Stimulated activated effector memory CD8-positive, alpha-beta T cell treated with anti-CD3 and anti-CD28 coated beads, Interleukin-12 subunit alpha, Interleukin-12 subunit beta, amount 100 ng/mL, for 72 hours (primary cell): ENCODE results near the gene CNOT3.
"Not testable (repeated sequence)": the region's sequence is repeated elsewhere in the genome, so short reads cannot be mapped to it uniquely, and the experiment has no call there.

Experiments
- ATAC-seq: fragments of 150-1000 bp; cut with Tn5 transposase; 2 replicates; pipeline ENCODE4 v1.10.0; 2021
- DNase-seq, 2 donors: peaks; one replicate each; pipeline ENCODE4 v3.0.0; 2021 to 2022; ENCODE audit warnings: low spot score in 2 of 2
- H3K27ac Mint-ChIP-seq: one replicate; pipeline ENCODE4 v1.8.0; 2022; ENCODE audit warnings: mild to moderate bottlenecking, mixed read lengths
- H3K36me3 Mint-ChIP-seq: one replicate; pipeline ENCODE4 v1.8.0; 2022; ENCODE audit warnings: mild to moderate bottlenecking, mixed read lengths
- H3K4me1 Mint-ChIP-seq: one replicate; pipeline ENCODE4 v1.8.0; 2022; ENCODE audit warnings: mixed read lengths
- H3K4me3 Mint-ChIP-seq: one replicate; pipeline ENCODE4 v1.8.0; 2022; ENCODE audit warnings: mild to moderate bottlenecking, mixed read lengths
- H3K9me3 Mint-ChIP-seq: one replicate; pipeline ENCODE4 v1.8.0; 2022; ENCODE audit warnings: mixed read lengths

CNOT3 gene

GRCh38 chr19:54137699-54138488 lies at the start of gene CNOT3:
Gene CNOT3, plus strand, starts transcription at chr19:54137762. Its CDS starts 5,217 bp downstream, at chr19:54142979.
- ATAC-seq = no peak
- DNase-seq = peak in 1 of 2 donors; percentile 23
- no peaks in the 10 kb centered on the region for H3K9me3 Mint-ChIP-seq
- peak within 1 kb of the TSS; percentile 98 for H3K4me3 Mint-ChIP-seq
- peaks cover 42% of the 10 kb centered on the region for H3K36me3 Mint-ChIP-seq
- peak within 1 kb of the TSS; percentile 99 for H3K27ac Mint-ChIP-seq
- peaks cover 52% of the 10 kb centered on the region for H3K4me1 Mint-ChIP-seq

- H3K9me3 Mint-ChIP-seq = no peaks in the 10 kb centered on the region
- ATAC-seq (no peak), DNase-seq (no peak)
- H3K4me3 Mint-ChIP-seq = peak overlapping the region; percentile 76
- H3K4me1 Mint-ChIP-seq = peaks cover 13% of the 10 kb centered on the region
- H3K36me3 Mint-ChIP-seq = peaks cover 8% of the 10 kb centered on the region
- no peak overlapping the region for H3K27ac Mint-ChIP-seq
Observed at GRCh38 chr19:54094426-54095000, 43.0 kb upstream of the CNOT3 start.

GRCh38 chr19:54095136-54095858 lies 42.3 kb upstream of the CNOT3 start:
- H3K4me1 Mint-ChIP-seq = peaks cover 13% of the 10 kb centered on the region
- no peak overlapping the region for H3K27ac Mint-ChIP-seq
- H3K36me3 Mint-ChIP-seq = peaks cover 8% of the 10 kb centered on the region
- DNase-seq (no peak), ATAC-seq (no peak)
- H3K9me3 Mint-ChIP-seq = no peaks in the 10 kb centered on the region
- H3K4me3 Mint-ChIP-seq = peak overlapping the region; percentile 76

GRCh38 chr19:54095859-54096616 lies 41.5 kb upstream of the CNOT3 start:
- Mint-ChIP-seq H3K4me3 (peak overlapping the region; percentile 76), H3K36me3 (peaks cover 10% of the 10 kb centered on the region), H3K4me1 (peaks cover 16% of the 10 kb centered on the region), H3K27ac (peak overlapping the region; percentile 84)
- not testable (repeated sequence) for H3K9me3 Mint-ChIP-seq
- peak; percentile 88 for ATAC-seq
- peak; percentile 36 to 66 for DNase-seq

GRCh38 chr19:54096617-54097106 lies 40.9 kb upstream of the CNOT3 start:
- Mint-ChIP-seq H3K4me1 (peaks cover 21% of the 10 kb centered on the region), H3K27ac (peak overlapping the region; percentile 84), H3K9me3 (no peaks in the 10 kb centered on the region), H3K4me3 (peak overlapping the region; percentile 76), H3K36me3 (peaks cover 14% of the 10 kb centered on the region)
- ATAC-seq (peak; percentile 66), DNase-seq (no peak)

GRCh38 chr19:54099190-54099902 lies 38.2 kb upstream of the CNOT3 start:
- ATAC-seq (no peak), DNase-seq (no peak)
- Mint-ChIP-seq H3K4me3 (no peak overlapping the region), H3K27ac (no peak overlapping the region), H3K36me3 (peaks cover 28% of the 10 kb centered on the region), H3K9me3 (no peaks in the 10 kb centered on the region), H3K4me1 (peaks cover 34% of the 10 kb centered on the region)

- not testable (repeated sequence) for H3K4me3 Mint-ChIP-seq, H3K9me3 Mint-ChIP-seq, H3K27ac Mint-ChIP-seq, ATAC-seq, DNase-seq
- peaks cover 33% of the 10 kb centered on the region for H3K36me3 Mint-ChIP-seq
- H3K4me1 Mint-ChIP-seq = peaks cover 34% of the 10 kb centered on the region
Observed at GRCh38 chr19:54099903-54100255, 37.7 kb upstream of the CNOT3 start.

- Mint-ChIP-seq H3K27ac (peak within 1 kb of the TSS; percentile 50), H3K36me3 (peaks cover 40% of the 10 kb centered on the region), H3K9me3 (no peaks in the 10 kb centered on the region), H3K4me1 (peaks cover 37% of the 10 kb centered on the region), H3K4me3 (peak within 1 kb of the TSS; percentile 96)
- ATAC-seq (no peak), DNase-seq (peak in 1 of 2 donors; percentile 49)
Observed at GRCh38 chr19:54100561-54100960, 37.0 kb upstream of the CNOT3 start, which contains the start of gene OSCAR. Gene OSCAR, minus strand, starts transcription at chr19:54100803. Its CDS starts 11 bp downstream, at chr19:54100792.

- H3K4me1 Mint-ChIP-seq = peaks cover 39% of the 10 kb centered on the region
- H3K36me3 Mint-ChIP-seq = peaks cover 53% of the 10 kb centered on the region
- peak within 1 kb of the TSS; percentile 92 for H3K27ac Mint-ChIP-seq
- peak; percentile 99 for ATAC-seq
- peak; percentile 94 to 97 for DNase-seq
- peak within 1 kb of the TSS; percentile 96 for H3K4me3 Mint-ChIP-seq
- no peaks in the 10 kb centered on the region for H3K9me3 Mint-ChIP-seq
Observed at GRCh38 chr19:54102421-54103169, 35.0 kb upstream of the CNOT3 start, which contains the start of gene NDUFA3. Gene NDUFA3, plus strand, starts transcription at chr19:54102855. Its CDS starts 24 bp downstream, at chr19:54102879.

- peaks cover 78% of the 10 kb centered on the region for H3K36me3 Mint-ChIP-seq
- H3K4me1 Mint-ChIP-seq = peaks cover 45% of the 10 kb centered on the region
- no peak overlapping the region for H3K27ac Mint-ChIP-seq
- H3K4me3 Mint-ChIP-seq = no peak overlapping the region
- no peak for ATAC-seq
- DNase-seq = no peak
- H3K9me3 Mint-ChIP-seq = no peaks in the 10 kb centered on the region
Observed at GRCh38 chr19:54104998-54105715, 32.4 kb upstream of the CNOT3 start.

- H3K36me3 Mint-ChIP-seq = peaks cover 85% of the 10 kb centered on the region
- ATAC-seq (no peak), DNase-seq (no peak)
- peaks cover 50% of the 10 kb centered on the region for H3K4me1 Mint-ChIP-seq
- no peaks in the 10 kb centered on the region for H3K9me3 Mint-ChIP-seq
- no peak overlapping the region for H3K4me3 Mint-ChIP-seq
- H3K27ac Mint-ChIP-seq = no peak overlapping the region
Observed at GRCh38 chr19:54105796-54106195, 31.8 kb upstream of the CNOT3 start.

- ATAC-seq (no peak), DNase-seq (no peak)
- Mint-ChIP-seq H3K27ac (no peak overlapping the region), H3K9me3 (no peaks in the 10 kb centered on the region), H3K4me3 (no peak overlapping the region), H3K4me1 (peaks cover 45% of the 10 kb centered on the region), H3K36me3 (peaks cover 87% of the 10 kb centered on the region)
Observed at GRCh38 chr19:54106716-54107115, 30.8 kb upstream of the CNOT3 start.

- no peak overlapping the region for H3K27ac Mint-ChIP-seq
- ATAC-seq (no peak), DNase-seq (no peak)
- no peak overlapping the region for H3K4me3 Mint-ChIP-seq
- peaks cover 92% of the 10 kb centered on the region for H3K36me3 Mint-ChIP-seq
- H3K9me3 Mint-ChIP-seq = no peaks in the 10 kb centered on the region
- H3K4me1 Mint-ChIP-seq = peaks cover 38% of the 10 kb centered on the region
Observed at GRCh38 chr19:54107876-54108490, 29.6 kb upstream of the CNOT3 start.
